HG03196 (cell line): Measurements from ENCODE around the gene MRC1.

Experiments
- ATAC-seq: cut with Tn5 transposase; IDR thresholded peaks from one replicate; pipeline ENCODE4 v1.9.1; 2021; ENCODE audit not compliant: unreplicated experiment

Gene MRC1

GRCh38 chr10:17795083-17795482 lies 14.1 kb upstream of the MRC1 start:
- no peak for ATAC-seq

GRCh38 chr10:17795813-17796594 lies 13.1 kb upstream of the MRC1 start:
- ATAC-seq = no peak

GRCh38 chr10:17801507-17801906 lies 7.6 kb upstream of the MRC1 start:
- no peak for ATAC-seq

GRCh38 chr10:17802350-17802749 lies 6.8 kb upstream of the MRC1 start:
- ATAC-seq = no peak

GRCh38 chr10:17802976-17803375 lies 6.2 kb upstream of the MRC1 start:
- ATAC-seq = no peak

- ATAC-seq = no peak
Measured at GRCh38 chr10:17805330-17805729, 3.8 kb upstream of the MRC1 start.

GRCh38 chr10:17805921-17806577 lies 3.1 kb upstream of the MRC1 start:
- ATAC-seq = peak; percentile 66

GRCh38 chr10:17811146-17811865 lies 2.2 kb downstream of the MRC1 start:
- ATAC-seq = no peak

GRCh38 chr10:17814973-17815372 lies 5.8 kb downstream of the MRC1 start:
- no peak for ATAC-seq

- ATAC-seq = no peak
Measured at GRCh38 chr10:17816199-17816598, 7.1 kb downstream of the MRC1 start.

GRCh38 chr10:17817316-17817715 lies 8.2 kb downstream of the MRC1 start:
- ATAC-seq = no peak

GRCh38 chr10:17817790-17818189 lies 8.6 kb downstream of the MRC1 start:
- ATAC-seq = no peak

- no peak for ATAC-seq
Measured at GRCh38 chr10:17819836-17820235, 10.7 kb downstream of the MRC1 start.

GRCh38 chr10:17820943-17821342 lies 11.8 kb downstream of the MRC1 start:
- no peak for ATAC-seq

GRCh38 chr10:17821893-17822292 lies 12.7 kb downstream of the MRC1 start:
- no peak for ATAC-seq

- no peak for ATAC-seq
Measured at GRCh38 chr10:17831341-17831740, 22.2 kb downstream of the MRC1 start.

GRCh38 chr10:17831896-17832295 lies 22.7 kb downstream of the MRC1 start:
- ATAC-seq = no peak

- no peak for ATAC-seq
Measured at GRCh38 chr10:17833656-17834055, 24.5 kb downstream of the MRC1 start.

GRCh38 chr10:17835688-17836087 lies 26.5 kb downstream of the MRC1 start:
- no peak for ATAC-seq

- ATAC-seq = no peak
Measured at GRCh38 chr10:17836942-17837341, 27.8 kb downstream of the MRC1 start.

- no peak for ATAC-seq
Measured at GRCh38 chr10:17838080-17838648, 29.0 kb downstream of the MRC1 start.

- ATAC-seq = no peak
Measured at GRCh38 chr10:17841050-17841449, 31.9 kb downstream of the MRC1 start.
